Epithelial cell of esophagus (primary cell): Measurements from ENCODE around the gene PRSS50.

ENCODE experiments used
- DNase-seq: peaks from one replicate; pipeline ENCODE4 v3.0.0; 2010; ENCODE audit warnings: low read depth
- H3K4me3 ChIP-seq: 2 replicates; pipeline ENCODE4 v1.5.1; 2011; ENCODE audit warnings: mild to moderate bottlenecking, low read length, control low read depth
- TF ChIP-seq, protein P1 (sequence below): IDR thresholded peaks from 2 replicates; pipeline ENCODE4 v1.5.1; 2011; ENCODE audit warnings: low read depth, mild to moderate bottlenecking, low read length, control low read depth, inconsistent platforms; ENCODE audit not compliant: insufficient read depth; ENCODE audit errors: missing control alignments

PRSS50 gene

GRCh38 chr3:46692566-46692990 is 25.1 kb downstream of the PRSS50 start:
- TF ChIP-seq, protein P1, sequence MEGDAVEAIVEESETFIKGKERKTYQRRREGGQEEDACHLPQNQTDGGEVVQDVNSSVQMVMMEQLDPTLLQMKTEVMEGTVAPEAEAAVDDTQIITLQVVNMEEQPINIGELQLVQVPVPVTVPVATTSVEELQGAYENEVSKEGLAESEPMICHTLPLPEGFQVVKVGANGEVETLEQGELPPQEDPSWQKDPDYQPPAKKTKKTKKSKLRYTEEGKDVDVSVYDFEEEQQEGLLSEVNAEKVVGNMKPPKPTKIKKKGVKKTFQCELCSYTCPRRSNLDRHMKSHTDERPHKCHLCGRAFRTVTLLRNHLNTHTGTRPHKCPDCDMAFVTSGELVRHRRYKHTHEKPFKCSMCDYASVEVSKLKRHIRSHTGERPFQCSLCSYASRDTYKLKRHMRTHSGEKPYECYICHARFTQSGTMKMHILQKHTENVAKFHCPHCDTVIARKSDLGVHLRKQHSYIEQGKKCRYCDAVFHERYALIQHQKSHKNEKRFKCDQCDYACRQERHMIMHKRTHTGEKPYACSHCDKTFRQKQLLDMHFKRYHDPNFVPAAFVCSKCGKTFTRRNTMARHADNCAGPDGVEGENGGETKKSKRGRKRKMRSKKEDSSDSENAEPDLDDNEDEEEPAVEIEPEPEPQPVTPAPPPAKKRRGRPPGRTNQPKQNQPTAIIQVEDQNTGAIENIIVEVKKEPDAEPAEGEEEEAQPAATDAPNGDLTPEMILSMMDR, result no peak
- peak; percentile 98 for DNase-seq
- peak overlapping the region; percentile 96 for H3K4me3 ChIP-seq

DNA sequence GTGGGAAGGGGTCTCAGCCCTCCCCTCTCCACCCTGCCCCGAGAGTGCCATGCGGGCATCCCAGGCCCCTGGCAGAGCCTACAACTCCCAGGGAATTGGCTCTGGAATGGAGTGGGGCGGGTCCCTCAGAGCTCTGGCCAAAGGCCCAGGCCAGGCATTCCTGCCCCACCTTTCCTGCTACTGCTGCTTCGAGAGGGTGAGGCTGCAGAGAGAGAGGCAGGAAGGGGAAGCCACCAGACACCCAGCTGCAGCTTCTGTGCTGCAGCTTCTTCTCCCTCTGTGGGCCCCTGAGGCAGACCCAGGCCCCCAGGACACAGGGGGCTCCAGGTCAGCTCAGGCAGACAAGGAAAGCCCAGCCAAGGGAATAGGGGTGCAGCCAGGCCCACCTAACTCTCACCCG is 26.9 kb downstream of the PRSS50 start:
- peak; percentile 66 for DNase-seq
- TF ChIP-seq, protein P1, result no peak
- H3K4me3 ChIP-seq, result peak overlapping the region; percentile 96

DNA sequence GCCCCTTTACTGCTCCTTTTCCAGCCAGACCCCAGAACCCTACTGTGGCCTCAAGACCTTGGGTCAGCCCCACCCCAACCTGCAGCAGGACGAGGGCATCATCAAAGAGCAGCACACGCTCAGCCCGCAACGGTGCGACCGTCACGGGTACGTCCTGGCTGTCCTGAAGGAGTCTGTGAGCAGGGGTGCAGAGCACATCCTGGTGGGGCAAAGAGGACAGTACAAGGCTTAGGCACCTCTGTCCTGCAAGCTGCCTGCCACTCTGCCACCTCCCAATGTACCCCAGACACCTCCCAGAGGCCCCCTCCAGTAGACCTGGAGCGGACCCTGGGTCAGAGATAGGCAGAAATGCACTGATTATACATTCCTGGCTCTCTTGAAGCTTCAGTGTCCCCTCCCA is 32.2 kb downstream of the PRSS50 start:
- DNase-seq, result no peak
- TF ChIP-seq, protein P1, result no peak

GRCh38 chr3:46684891-46685290 is 32.8 kb downstream of the PRSS50 start:
- TF ChIP-seq, protein P1, result no peak

More for the DNA sequence above, 32.2 kb downstream of the PRSS50 start:
- H3K4me3 ChIP-seq, result no peak overlapping the region

GRCh38 chr3:46682974-46683373 is 34.7 kb downstream of the PRSS50 start:
- TF ChIP-seq, protein P1, result no peak
- no peak overlapping the region for H3K4me3 ChIP-seq
- DNase-seq, result no peak

More at GRCh38 chr3:46684891-46685290, 32.8 kb downstream of the PRSS50 start:
- no peak for DNase-seq
- no peak overlapping the region for H3K4me3 ChIP-seq

DNA sequence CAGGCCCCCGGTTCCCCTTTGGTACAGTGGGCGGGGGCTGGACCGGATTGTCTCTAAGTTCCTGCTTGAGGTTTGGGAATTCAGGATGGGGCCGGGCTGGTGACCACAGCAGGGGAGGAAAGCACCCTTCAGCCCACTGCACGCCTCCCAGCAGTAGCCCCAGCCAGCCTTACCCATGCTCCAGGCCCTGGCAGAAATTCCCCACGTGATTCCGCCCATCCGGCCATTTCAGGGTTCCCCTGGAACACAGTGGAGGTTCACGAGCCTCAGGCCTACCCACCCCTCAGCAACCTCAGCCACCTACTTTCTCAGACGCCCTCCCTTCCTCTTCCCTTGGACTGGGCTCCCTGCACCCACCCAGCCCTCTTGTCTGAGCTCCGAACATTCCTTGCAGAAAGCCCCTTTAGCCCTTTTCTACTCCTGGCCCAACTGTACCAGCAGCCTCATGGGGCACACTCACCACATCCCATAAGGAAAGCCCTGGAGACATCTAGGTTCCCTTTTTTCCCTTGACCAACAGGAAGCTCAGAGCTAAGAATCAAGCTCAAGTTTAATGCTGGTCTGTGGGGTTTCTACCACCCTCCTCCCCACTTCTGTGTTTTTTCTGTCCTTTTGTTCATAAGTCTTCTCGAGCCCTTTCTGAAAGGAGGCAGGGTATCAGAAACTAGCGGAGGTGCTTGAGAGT is 35.7 kb downstream of the PRSS50 start:
- TF ChIP-seq, protein P1, result no peak
- H3K4me3 ChIP-seq, result no peak overlapping the region
- no peak for DNase-seq

- no peak overlapping the region for H3K4me3 ChIP-seq
- no peak for DNase-seq
- TF ChIP-seq, protein P1, result no peak
Measured at GRCh38 chr3:46681387-46681786, 36.3 kb downstream of the PRSS50 start.
